HepG2 (cell line): ENCODE data around the gene PTPRM. TPM values are rescaled to one million over a fixed set of nuclear protein-coding genes. Genes with fewer than 3 reads are reported as not detected.

Experiments
- ATAC-seq: fragments of 200-7000 bp; cut with Tn5 transposase; 3 replicates; pipeline ENCODE4 v1.9.1; 2020; ENCODE audit warnings: mild to moderate bottlenecking, moderate library complexity
- BruUV-seq: library from RNA; stranded (reverse); fragments of 400-500 nt; replicated peaks from 2 replicates; lab custom pipeline; 2021; lab: Mats Ljungman, UMichigan
- CTCF ChIA-PET: fragments of 300-600 bp; formaldehyde crosslinking; extraction: SDS; loops from one replicate; lab custom pipeline; 2021; ENCODE audit warnings: low total read pairs, inconsistent platforms, low intra/inter-chr PET ratio; lab: Yijun Ruan, JAX
- POLR2A ChIA-PET: fragments of 350-600 bp; sonication (Branson Sonifier 250); formaldehyde crosslinking; loops from one replicate; lab custom pipeline; 2020; ENCODE audit warnings: antibody characterized with exemption, inconsistent platforms; lab: Yijun Ruan, JAX
- DNase-seq: peaks from one replicate; pipeline ENCODE4 v3.0.0-alpha.2; 2015; ENCODE audit warnings: low spot score
- FAIRE-seq: peaks from 3 replicates; lab custom pipeline; 2011; peaks lifted over from hg19 to GRCh38; lab: Jason Lieb, UNC
- H2AFZ ChIP-seq: one replicate; pipeline ENCODE4 v1.6.1; 2011; ENCODE audit warnings: low read length, inconsistent platforms
- H3K27ac ChIP-seq: fragments of 300-600 bp; 3 replicates; pipeline ENCODE4 v1.8.0; 2011; ENCODE audit warnings: mixed run types, mild to moderate bottlenecking, mixed read lengths, low read length, inconsistent platforms; ENCODE audit not compliant: insufficient read depth; ENCODE audit errors: extremely low read length
- H3K27me3 ChIP-seq, 2 experiments: fragments of 200-600 bp in 1 of 2; 2 replicates in 1 of 2; 3 replicates in 1 of 2; pipeline versions ENCODE4 v1.6.0 to v1.8.0; 2011; ENCODE audit warnings: low read length in 2 of 2, mild to moderate bottlenecking in 2 of 2, moderate library complexity in 2 of 2, inconsistent platforms in 1 of 2; ENCODE audit not compliant: insufficient read depth in 2 of 2, control insufficient read depth in 1 of 2
- H3K36me3 ChIP-seq, 2 experiments: fragments of 200-600 bp in 1 of 2; replicated peaks in 1 of 2; 2 replicates in 1 of 2; 3 replicates in 1 of 2; pipeline versions ENCODE4 v1.5.1 to v1.8.0; 2011; ENCODE audit warnings: low read length in 2 of 2, inconsistent platforms in 1 of 2; ENCODE audit not compliant: insufficient read depth in 2 of 2, control insufficient read depth in 1 of 2
- H3K4me1 ChIP-seq: 2 replicates; pipeline ENCODE4 v1.5.1; 2012; ENCODE audit warnings: low read length, inconsistent platforms; ENCODE audit not compliant: insufficient read depth
- H3K4me2 ChIP-seq: 2 replicates; pipeline ENCODE4 v1.6.0; 2011; ENCODE audit warnings: low read depth, low read length, inconsistent platforms
- H3K4me3 ChIP-seq, 3 experiments: fragments of 200-600 bp in 1 of 3; sonication (generic), shearing (Covaris generic) in 1 of 3; replicated peaks in 1 of 3; 2 replicates each; pipeline ENCODE4 v1.5.1; 2011 to 2016; ENCODE audit warnings: low read length in 3 of 3, inconsistent platforms in 2 of 3, low read depth in 2 of 3, mild to moderate bottlenecking in 2 of 3, control low read depth in 1 of 3, mixed read lengths in 1 of 3; ENCODE audit not compliant: insufficient read depth in 1 of 3
- H3K79me2 ChIP-seq: one replicate; pipeline ENCODE4 v1.6.1; 2011; ENCODE audit warnings: low read length, inconsistent platforms; ENCODE audit not compliant: insufficient read depth
- H3K9ac ChIP-seq: 2 replicates; pipeline ENCODE4 v1.6.0; 2011; ENCODE audit warnings: mild to moderate bottlenecking, low read depth, low read length, inconsistent platforms; ENCODE audit not compliant: insufficient read depth
- H3K9me3 ChIP-seq: 2 replicates; pipeline ENCODE4 v1.5.1; 2012; ENCODE audit warnings: mild to moderate bottlenecking, low read length
- H4K20me1 ChIP-seq: 2 replicates; pipeline ENCODE4 v1.6.0; 2011; ENCODE audit warnings: inconsistent platforms, mild to moderate bottlenecking, low read length, moderate library complexity; ENCODE audit not compliant: insufficient read depth
- BHLHE40 ChIP-seq: IDR thresholded peaks from 2 replicates; pipeline ENCODE4 v1.6.1; 2011; ENCODE audit warnings: low read length, improper control_type of control experiment
- IKZF1 ChIP-seq: fragments of 450-650 bp; IDR thresholded peaks from 2 replicates; pipeline ENCODE4 v1.7.1; 2016
- SMAD1 ChIP-seq: sonication (generic); formaldehyde crosslinking; IDR thresholded peaks from 2 replicates; pipeline ENCODE4 v1.4.0; 2020; ENCODE audit warnings: missing genetic modification reagents, low read depth, mild to moderate bottlenecking, borderline replicate concordance
- STAT5B ChIP-seq: sonication (generic); formaldehyde crosslinking; IDR thresholded peaks from 2 replicates; pipeline ENCODE4 v1.4.0; 2020; ENCODE audit warnings: missing genetic modification reagents
- TEAD2 ChIP-seq: sonication (generic); formaldehyde crosslinking; IDR thresholded peaks from 2 replicates; pipeline ENCODE4 v1.9.0; 2021; ENCODE audit warnings: missing genetic modification reagents
- TGIF2 ChIP-seq: IDR thresholded peaks from 2 replicates; pipeline ENCODE4 v1.6.1; 2016; ENCODE audit warnings: control low read depth, missing compliant biosample characterization
- ZBTB3 ChIP-seq: sonication (generic); formaldehyde crosslinking; IDR thresholded peaks from 2 replicates; pipeline ENCODE4 v1.4.0; 2020; ENCODE audit warnings: low read depth, mild to moderate bottlenecking, moderate library complexity, missing genetic modification reagents, borderline replicate concordance
- ZNF12 ChIP-seq: sonication (generic); formaldehyde crosslinking; IDR thresholded peaks from 2 replicates; pipeline ENCODE4 v1.5.0; 2020; ENCODE audit warnings: missing genetic modification reagents
- ZNF124 ChIP-seq: sonication (generic); formaldehyde crosslinking; IDR thresholded peaks from 2 replicates; pipeline ENCODE4 v1.4.0; 2020; ENCODE audit warnings: missing genetic modification reagents
- ZNF709 ChIP-seq: sonication (generic); formaldehyde crosslinking; IDR thresholded peaks from 2 replicates; pipeline ENCODE4 v1.5.0; 2020; ENCODE audit warnings: mild to moderate bottlenecking, missing genetic modification reagents
- ZNF850 ChIP-seq: sonication (generic); formaldehyde crosslinking; conservative IDR thresholded peaks from 2 replicates; pipeline ENCODE4 v1.9.0; 2021; ENCODE audit warnings: mild to moderate bottlenecking, missing genetic modification reagents
- WGBS: methylation state at CpG from one replicate; pipeline ENCODE4 v1.1.6; 2017; ENCODE audit warnings: low lambda C conversion rate; 5-methylcytosine and 5-hydroxymethylcytosine counted together
- in situ Hi-C: cut with HindIII; loops from 2 replicates; pipeline ENCODE4 v1.10.0; 2017; ENCODE audit warnings: low pct_unique_long_range_greater_than_20kb; ENCODE audit not compliant: extremely low pct_ligation_motif_present
- intact Hi-C: fragments of 100-400 bp; cut with micrococcal nuclease; formaldehyde crosslinking; loops from one replicate; pipeline ENCODE4 v1.10.0; 2022; ENCODE audit not compliant: unreplicated experiment
- polyA plus RNA-seq, 8 experiments: library from polyadenylated mRNA; depleted of rRNA in 3 of 8; stranded (reverse) in 7 of 8; unstranded in 1 of 8; fragments of >200 nt; fragmentation: Illumina TruSeq in 4 of 8; extraction: Trizol in 4 of 8; gene quantifications; 2 replicates each; pipeline versions ENCODE4 v1.2.1 to v1.2.3, GENCODE V29; 2011 to 2016; ENCODE audit warnings: low read depth in 4 of 8, missing spikeins in 1 of 8, mixed read lengths in 1 of 8; ENCODE audit not compliant: insufficient read depth in 1 of 8
- total RNA-seq, 5 experiments: library from RNA; depleted of rRNA; stranded (reverse); fragments of >200 nt; fragmentation: Illumina TruSeq; extraction: Trizol; gene quantifications; 2 replicates each; pipeline ENCODE4 v1.2.3, GENCODE V29; 2016; ENCODE audit warnings: low read depth in 1 of 5
- TF ChIP-seq, protein P1 (sequence below): sonication (generic); formaldehyde crosslinking; conservative IDR thresholded peaks from 2 replicates; pipeline ENCODE4 v1.8.1; 2023; ENCODE audit warnings: missing genetic modification reagents
- TF ChIP-seq, protein P2 (sequence below): sonication (generic); formaldehyde crosslinking; IDR thresholded peaks from 2 replicates; pipeline ENCODE4 v1.4.0; 2020; ENCODE audit warnings: mild to moderate bottlenecking, missing genetic modification reagents

Gene PTPRM
- total and polyA plus RNA-seq, 2 of the 13 experiments (the other 11 are each of a cell fraction or from before 2014, with no cell fraction given): 12.6 to 108 TPM

DNA sequence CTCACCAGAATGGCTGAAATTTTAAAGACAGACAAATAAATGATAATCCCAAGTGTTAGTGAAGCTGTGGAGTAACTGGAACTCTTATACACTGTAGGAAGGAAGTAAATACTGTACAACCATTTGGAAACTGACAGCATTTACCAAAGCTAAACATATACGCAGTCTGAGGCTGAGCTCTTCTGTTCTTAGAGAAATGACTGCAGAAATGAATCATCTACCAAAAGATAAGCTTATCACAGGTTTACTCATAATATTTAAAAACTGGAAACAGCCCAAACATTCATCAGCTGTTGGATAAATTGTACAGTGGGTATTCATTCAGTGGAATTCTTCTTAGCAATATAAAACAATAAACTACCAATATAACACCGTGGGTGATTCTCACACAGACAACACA lies 824.0 kb downstream of the PTPRM start (continued):
- no peak for TF ChIP-seq ZNF709 (CRISPR knock-in tag)
- no peak for TF ChIP-seq ZNF850 (CRISPR knock-in tag)
- no peak for TF ChIP-seq ZBTB3 (CRISPR knock-in tag)

DNA sequence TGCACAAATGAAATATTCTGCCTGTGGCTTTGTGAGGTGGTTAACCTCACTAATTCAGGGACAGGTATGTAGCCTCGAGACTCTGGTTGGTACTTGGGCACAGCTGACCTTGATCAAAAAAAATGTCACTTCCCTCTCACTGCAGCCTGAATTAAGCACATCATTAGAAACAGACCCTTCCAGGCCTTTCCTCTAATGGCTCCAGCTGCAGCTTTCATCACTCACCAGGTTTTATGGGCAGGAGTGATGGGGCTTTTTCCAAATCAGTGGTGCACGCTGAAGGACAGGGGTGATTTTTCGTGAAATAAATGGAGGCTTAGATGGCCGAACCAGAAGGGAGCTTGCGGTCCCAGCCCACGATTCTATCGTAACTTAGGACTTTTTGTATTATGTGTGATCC lies 829.1 kb downstream of the PTPRM start:
- no peaks in the 10 kb centered on the region for H3K9me3 ChIP-seq
- no peak overlapping the region for H2AFZ ChIP-seq
- no peak overlapping the region for H3K27ac ChIP-seq
- intact Hi-C loops (no loop called here), in situ Hi-C loops (loop anchor here (10.0 to 25.0 kb wide), 3 partner anchors 311 to 1134 kb away; no protein-coding TSS in a partner anchor)
- POLR2A ChIA-PET: no interaction called here
- no peaks in the 10 kb centered on the region for H3K4me1 ChIP-seq
- ATAC-seq (no peak), FAIRE-seq (no peak), DNase-seq (no peak)
- no peak overlapping the region for H3K4me2 ChIP-seq
- no peaks in the 10 kb centered on the region for H3K27me3 ChIP-seq
- H3K9ac ChIP-seq: no peak overlapping the region
- H3K79me2 ChIP-seq: no peaks in the 10 kb centered on the region
- CTCF ChIA-PET: no interaction called here
- H3K4me3 ChIP-seq: no peak overlapping the region
- no peaks in the 10 kb centered on the region for H4K20me1 ChIP-seq
- H3K36me3 ChIP-seq: peaks cover 3 to 6% of the 10 kb centered on the region in 2 experiments; a peak in 3 of 5 replicates
- WGBS: 89% methylated on average over 6 of the region's 7 CpGs
- no TSS peak for BruUV-seq
- no peak for TF ChIP-seq TEAD2 (CRISPR knock-in tag)
- TF ChIP-seq, protein P1, sequence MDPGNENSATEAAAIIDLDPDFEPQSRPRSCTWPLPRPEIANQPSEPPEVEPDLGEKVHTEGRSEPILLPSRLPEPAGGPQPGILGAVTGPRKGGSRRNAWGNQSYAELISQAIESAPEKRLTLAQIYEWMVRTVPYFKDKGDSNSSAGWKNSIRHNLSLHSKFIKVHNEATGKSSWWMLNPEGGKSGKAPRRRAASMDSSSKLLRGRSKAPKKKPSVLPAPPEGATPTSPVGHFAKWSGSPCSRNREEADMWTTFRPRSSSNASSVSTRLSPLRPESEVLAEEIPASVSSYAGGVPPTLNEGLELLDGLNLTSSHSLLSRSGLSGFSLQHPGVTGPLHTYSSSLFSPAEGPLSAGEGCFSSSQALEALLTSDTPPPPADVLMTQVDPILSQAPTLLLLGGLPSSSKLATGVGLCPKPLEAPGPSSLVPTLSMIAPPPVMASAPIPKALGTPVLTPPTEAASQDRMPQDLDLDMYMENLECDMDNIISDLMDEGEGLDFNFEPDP (CRISPR knock-in tag): no peak
- TF ChIP-seq IKZF1: no peak
- no peak for TF ChIP-seq ZNF124 (CRISPR knock-in tag)
- TF ChIP-seq, protein P2, sequence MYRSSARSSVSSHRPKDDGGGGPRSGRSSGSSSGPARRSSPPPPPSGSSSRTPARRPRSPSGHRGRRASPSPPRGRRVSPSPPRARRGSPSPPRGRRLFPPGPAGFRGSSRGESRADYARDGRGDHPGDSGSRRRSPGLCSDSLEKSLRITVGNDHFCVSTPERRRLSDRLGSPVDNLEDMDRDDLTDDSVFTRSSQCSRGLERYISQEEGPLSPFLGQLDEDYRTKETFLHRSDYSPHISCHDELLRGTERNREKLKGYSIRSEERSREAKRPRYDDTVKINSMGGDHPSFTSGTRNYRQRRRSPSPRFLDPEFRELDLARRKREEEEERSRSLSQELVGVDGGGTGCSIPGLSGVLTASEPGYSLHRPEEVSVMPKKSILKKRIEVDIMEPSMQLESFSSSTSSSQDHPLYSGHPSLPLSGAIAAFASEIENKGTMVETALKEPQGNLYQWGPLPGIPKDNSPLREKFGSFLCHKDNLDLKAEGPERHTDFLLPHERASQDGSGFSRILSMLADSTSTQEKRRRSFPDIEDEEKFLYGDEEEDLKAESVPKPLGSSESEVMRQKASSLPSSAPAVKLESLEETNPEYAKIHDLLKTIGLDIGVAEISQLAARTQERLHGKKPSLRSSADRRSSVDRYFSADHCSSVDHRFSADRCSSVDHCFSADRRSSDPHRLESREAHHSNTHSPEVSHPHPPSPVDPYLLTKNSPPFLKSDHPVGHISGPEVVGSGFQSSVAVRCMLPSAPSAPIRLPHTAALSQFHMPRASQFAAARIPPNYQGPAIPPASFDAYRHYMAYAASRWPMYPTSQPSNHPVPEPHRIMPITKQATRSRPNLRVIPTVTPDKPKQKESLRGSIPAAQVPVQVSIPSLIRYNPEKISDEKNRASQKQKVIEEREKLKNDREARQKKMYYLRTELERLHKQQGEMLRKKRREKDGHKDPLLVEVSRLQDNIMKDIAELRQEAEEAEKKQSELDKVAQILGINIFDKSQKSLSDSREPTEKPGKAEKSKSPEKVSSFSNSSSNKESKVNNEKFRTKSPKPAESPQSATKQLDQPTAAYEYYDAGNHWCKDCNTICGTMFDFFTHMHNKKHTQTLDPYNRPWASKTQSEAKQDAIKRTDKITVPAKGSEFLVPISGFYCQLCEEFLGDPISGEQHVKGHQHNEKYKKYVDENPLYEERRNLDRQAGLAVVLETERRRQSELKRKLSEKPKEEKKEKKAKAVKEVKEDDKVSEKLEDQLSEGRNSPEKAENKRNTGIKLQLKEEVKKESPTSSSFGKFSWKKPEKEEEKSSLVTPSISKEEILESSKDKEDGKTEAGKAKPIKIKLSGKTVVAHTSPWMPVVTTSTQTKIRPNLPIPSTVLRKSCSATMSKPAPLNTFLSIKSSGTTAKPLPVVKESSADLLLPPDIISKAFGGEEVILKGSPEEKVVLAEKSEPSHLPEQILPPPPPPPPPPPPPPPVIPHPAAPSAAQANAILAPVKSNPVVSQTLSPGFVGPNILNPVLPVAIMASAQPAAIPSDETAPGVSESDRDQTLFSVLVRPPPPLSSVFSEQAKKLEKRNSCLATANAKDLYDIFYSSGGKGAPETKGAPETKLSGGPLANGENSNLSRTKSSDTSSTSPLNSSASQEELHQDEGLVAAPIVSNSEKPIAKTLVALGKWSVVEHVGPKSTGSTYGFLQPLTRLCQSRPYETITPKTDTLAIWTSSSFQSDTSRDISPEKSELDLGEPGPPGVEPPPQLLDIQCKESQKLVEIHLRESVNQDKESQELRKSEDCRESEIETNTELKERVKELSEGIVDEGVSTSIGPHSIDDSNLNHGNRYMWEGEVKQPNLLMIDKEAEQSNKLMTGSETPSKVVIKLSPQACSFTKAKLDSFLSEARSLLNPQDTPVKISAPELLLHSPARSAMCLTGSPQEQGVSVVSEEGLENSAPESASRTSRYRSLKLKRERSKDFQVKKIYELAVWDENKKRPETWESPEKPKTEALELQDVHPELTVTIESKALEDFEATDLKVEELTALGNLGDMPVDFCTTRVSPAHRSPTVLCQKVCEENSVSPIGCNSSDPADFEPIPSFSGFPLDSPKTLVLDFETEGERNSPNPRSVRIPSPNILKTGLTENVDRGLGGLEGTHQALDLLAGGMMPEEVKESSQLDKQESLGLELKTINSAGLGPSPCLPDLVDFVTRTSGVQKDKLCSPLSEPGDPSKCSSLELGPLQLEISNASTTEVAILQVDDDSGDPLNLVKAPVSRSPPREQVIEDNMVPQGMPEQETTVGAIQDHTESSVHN (CRISPR knock-in tag): no peak
- TF ChIP-seq TGIF2 (CRISPR knock-in tag): no peak
- no peak for TF ChIP-seq SMAD1 (CRISPR knock-in tag)
- TF ChIP-seq STAT5B (CRISPR knock-in tag): no peak
- TF ChIP-seq ZNF12: no peak
- TF ChIP-seq BHLHE40: no peak
